Measurements from ENCODE around the gene RASAL2.
A peak's percentile ranks its signal among the peaks of the same experiment; 100 is the strongest.

RASAL2 gene

DNA sequence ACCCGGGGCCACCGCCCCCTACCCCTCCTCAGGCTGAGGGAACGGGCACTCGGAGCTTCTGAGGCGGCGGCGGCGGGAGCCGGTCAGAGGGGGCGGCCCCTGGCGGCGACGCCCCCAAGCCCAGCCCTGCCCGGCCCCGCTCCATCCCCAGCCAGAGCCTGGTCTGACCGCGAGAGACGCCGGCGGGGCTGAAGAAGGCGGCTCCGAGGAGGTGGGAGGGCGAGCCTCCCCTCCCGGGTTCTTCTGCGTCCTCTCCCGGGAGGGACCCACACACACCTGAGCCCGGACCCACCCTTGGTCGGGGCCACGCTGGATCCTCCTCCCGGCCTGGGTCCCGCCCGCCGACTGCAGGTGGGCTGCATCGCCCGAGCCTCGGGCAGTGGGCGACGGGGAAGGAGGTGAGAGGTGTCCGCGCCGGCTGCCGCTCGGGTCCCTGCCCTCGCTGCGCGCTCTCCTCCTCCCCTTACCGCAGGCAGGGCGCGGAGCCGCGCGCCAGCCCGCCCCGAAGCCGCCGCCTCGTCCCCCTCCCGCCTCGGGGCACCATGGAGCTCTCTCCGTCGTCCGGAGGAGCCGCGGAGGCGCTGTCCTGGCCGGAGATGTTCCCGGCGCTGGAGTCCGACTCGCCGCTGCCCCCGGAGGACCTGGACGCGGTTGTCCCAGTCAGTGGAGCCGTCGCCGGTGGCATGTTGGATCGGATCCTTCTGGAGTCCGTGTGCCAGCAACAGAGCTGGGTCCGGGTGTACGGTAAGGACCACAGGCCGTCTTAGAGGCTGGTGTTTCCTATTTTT, at the start of gene RASAL2:
RASAL2 (plus strand) TSS at position 154 of the 788 bp plus-strand sequence; CDS start at position 543, 389 bp downstream.
- TF ChIP-seq, protein P1, sequence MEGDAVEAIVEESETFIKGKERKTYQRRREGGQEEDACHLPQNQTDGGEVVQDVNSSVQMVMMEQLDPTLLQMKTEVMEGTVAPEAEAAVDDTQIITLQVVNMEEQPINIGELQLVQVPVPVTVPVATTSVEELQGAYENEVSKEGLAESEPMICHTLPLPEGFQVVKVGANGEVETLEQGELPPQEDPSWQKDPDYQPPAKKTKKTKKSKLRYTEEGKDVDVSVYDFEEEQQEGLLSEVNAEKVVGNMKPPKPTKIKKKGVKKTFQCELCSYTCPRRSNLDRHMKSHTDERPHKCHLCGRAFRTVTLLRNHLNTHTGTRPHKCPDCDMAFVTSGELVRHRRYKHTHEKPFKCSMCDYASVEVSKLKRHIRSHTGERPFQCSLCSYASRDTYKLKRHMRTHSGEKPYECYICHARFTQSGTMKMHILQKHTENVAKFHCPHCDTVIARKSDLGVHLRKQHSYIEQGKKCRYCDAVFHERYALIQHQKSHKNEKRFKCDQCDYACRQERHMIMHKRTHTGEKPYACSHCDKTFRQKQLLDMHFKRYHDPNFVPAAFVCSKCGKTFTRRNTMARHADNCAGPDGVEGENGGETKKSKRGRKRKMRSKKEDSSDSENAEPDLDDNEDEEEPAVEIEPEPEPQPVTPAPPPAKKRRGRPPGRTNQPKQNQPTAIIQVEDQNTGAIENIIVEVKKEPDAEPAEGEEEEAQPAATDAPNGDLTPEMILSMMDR (IDR thresholded peaks at IDR 0.05; ENCODE audit: insufficient read depth, low read length, poor library complexity, severe bottlenecking) = no peak
- Histone ChIP-seq H3K27me3 (replicated peaks; ENCODE audit: control insufficient read depth, insufficient read depth, low read length) (no peaks in the 10 kb centered on the region; the same call in none of the 2 replicates), H3K36me3 (ENCODE audit: control insufficient read depth, insufficient read depth, low read length) (no peaks in the 10 kb centered on the region), H3K4me3 (replicated peaks; ENCODE audit: low read depth, low read length) (peak within 1 kb of the TSS; percentile 57)
- DNase-seq (ENCODE audit: extremely low read depth, insufficient read length) = peak; percentile 44

- TF ChIP-seq, protein P1 (IDR thresholded peaks at IDR 0.05; ENCODE audit: insufficient read depth, low read length, poor library complexity, severe bottlenecking) = no peak
- Histone ChIP-seq H3K27me3 (replicated peaks; ENCODE audit: control insufficient read depth, insufficient read depth, low read length) (no peaks in the 10 kb centered on the region; the same call in 1 of the 2 replicates), H3K4me3 (replicated peaks; ENCODE audit: low read depth, low read length) (no peak overlapping the region), H3K36me3 (ENCODE audit: control insufficient read depth, insufficient read depth, low read length) (no peaks in the 10 kb centered on the region)
- no peak for DNase-seq (ENCODE audit: extremely low read depth, insufficient read length)
These were observed 47.2 kb upstream of the RASAL2 start for GRCh38 chr1:178046591-178047270.

DNA sequence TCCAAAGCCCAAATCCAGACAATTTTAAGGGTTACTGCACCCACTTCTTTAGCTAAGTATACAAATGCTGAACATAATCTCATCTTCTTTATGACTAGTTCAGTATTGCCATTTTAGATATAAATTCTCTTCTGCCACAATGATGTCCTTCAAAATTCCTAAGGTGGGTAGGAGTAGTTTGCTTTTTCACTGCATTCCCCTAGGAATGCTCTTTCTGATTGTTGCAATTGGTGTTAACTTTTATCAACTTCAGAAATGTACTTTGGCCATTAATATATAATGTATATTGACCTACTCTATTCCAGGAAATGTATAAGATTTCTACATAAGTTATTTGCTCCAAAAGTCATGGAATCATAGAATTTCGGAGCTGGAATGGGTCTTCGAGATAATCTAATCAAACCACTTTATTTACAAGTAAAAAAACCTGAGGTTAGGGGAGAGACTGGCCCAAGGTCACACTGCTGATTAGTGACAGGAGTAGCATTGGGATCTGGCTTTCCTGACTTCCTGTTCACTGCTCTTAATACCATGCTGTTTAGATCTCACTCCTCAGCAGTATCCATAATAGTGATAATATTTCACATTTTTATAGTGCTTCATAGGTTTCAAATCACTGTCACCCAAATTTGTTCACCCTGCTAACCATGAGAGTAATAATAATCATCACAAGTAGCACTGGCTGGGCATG, 46.4 kb upstream of the RASAL2 start:
- H3K4me3 ChIP-seq (replicated peaks; ENCODE audit: low read depth, low read length) = no peak overlapping the region
- no peaks in the 10 kb centered on the region; the same call in 1 of the 2 replicates for H3K27me3 ChIP-seq (replicated peaks; ENCODE audit: control insufficient read depth, insufficient read depth, low read length)
- DNase-seq (ENCODE audit: extremely low read depth, insufficient read length) = no peak
- H3K36me3 ChIP-seq (ENCODE audit: control insufficient read depth, insufficient read depth, low read length) = no peaks in the 10 kb centered on the region
- TF ChIP-seq, protein P1 (IDR thresholded peaks at IDR 0.05; ENCODE audit: insufficient read depth, low read length, poor library complexity, severe bottlenecking) = no peak

GRCh38 chr1:178048426-178048825, 45.5 kb upstream of the RASAL2 start:
- no peaks in the 10 kb centered on the region; the same call in 1 of the 2 replicates for H3K27me3 ChIP-seq (replicated peaks; ENCODE audit: control insufficient read depth, insufficient read depth, low read length)
- no peak overlapping the region for H3K4me3 ChIP-seq (replicated peaks; ENCODE audit: low read depth, low read length)
- TF ChIP-seq, protein P1 (IDR thresholded peaks at IDR 0.05; ENCODE audit: insufficient read depth, low read length, poor library complexity, severe bottlenecking) = no peak
- H3K36me3 ChIP-seq (ENCODE audit: control insufficient read depth, insufficient read depth, low read length) = no peaks in the 10 kb centered on the region
- no peak for DNase-seq (ENCODE audit: extremely low read depth, insufficient read length)

DNA sequence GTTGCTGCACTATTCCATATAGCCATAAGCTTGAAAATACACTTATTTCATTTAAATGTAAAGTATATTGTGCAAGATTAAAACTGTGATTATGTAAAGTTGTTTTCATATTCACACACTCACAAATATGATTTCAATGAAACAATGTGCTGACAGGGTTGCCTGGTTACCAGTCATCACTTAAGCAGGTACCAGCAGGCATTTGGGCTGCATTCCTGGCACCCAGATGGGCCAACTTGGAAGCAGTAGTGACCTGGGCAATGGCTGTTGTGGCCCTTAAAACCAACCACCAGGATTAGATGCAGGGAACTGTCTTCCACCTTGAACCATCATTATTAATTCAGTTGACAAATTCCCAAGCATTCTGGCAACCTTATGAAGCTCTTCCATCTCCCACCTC, 45.0 kb upstream of the RASAL2 start:
- Histone ChIP-seq H3K36me3 (ENCODE audit: control insufficient read depth, insufficient read depth, low read length) (no peaks in the 10 kb centered on the region), H3K27me3 (replicated peaks; ENCODE audit: control insufficient read depth, insufficient read depth, low read length) (no peaks in the 10 kb centered on the region; the same call in 1 of the 2 replicates), H3K4me3 (replicated peaks; ENCODE audit: low read depth, low read length) (no peak overlapping the region)
- no peak for DNase-seq (ENCODE audit: extremely low read depth, insufficient read length)
- TF ChIP-seq, protein P1 (IDR thresholded peaks at IDR 0.05; ENCODE audit: insufficient read depth, low read length, poor library complexity, severe bottlenecking) = no peak
